ENCODE data around the gene GRB7. TPM values are rescaled to one million over a fixed set of nuclear protein-coding genes. Genes with fewer than 3 reads are reported as not detected.

The GRB7 gene
- total RNA-seq, 1 experiment from 2014 or later: not detected

DNA sequence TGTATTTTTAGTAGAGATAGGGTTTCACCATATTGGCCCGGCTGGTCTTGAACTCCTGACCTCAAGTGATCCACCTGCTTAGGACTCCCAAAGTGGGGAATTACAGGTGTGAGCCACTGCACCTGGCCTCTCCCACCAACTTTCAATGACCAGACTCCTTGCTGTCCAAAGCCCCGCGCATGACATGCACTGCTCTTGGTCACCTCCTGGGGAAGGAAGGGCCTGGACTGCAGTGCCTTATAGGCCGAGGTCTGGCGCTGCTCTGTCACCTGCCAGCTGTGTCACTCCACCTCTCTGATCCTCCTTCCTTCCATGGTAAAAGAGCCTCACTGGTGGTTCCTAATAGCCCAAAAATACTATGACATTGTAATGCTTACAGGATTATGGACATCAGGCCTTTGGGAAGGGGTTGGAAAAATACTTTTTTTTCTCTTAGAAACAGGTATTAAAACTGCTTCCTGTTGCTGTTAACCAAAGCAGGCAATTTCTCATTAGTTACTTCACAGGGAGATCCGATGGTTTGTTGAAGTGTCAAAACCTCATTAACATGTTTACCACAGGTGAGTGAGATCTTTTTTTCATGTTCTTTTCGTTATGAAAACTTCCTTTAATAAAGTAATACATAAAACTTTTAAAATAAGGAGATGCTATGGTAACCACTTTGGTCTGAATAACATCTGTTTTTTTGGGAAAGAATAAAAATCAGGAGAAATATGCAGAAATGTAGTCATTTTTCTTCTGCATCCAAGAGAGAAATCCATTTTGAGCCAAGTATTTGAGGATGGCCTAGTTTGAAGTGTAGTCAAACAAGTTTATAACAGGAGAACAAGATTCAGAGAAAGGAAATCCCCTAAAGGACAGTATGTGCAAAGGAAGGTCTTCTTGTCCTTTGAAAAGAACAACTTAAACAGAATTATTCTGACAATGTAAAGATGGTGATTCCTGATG is 35.5 kb downstream of the GRB7 start:
- no peak for DNase-seq (ENCODE audit: low read depth)

DNA sequence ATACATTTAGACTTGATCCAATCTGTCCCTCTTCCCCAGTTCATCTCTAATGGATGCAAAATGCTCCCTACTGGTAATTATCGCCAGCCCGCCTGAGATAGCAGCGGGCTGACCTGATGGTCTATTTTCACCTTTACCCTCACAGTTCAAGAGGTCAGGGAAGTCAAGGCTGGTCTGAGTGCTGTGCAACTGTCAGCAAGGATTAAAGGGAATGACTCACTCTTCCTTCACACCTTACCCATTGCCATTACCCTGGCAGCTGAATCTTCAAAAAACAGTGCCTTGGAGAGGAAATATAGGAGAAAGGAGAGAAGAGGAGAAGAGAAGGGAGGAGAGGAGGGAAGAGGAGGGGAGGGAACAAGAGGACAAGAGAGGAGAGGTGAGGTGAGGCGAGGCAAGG is 36.3 kb downstream of the GRB7 start:
- no peak for DNase-seq (ENCODE audit: low read depth)

DNA sequence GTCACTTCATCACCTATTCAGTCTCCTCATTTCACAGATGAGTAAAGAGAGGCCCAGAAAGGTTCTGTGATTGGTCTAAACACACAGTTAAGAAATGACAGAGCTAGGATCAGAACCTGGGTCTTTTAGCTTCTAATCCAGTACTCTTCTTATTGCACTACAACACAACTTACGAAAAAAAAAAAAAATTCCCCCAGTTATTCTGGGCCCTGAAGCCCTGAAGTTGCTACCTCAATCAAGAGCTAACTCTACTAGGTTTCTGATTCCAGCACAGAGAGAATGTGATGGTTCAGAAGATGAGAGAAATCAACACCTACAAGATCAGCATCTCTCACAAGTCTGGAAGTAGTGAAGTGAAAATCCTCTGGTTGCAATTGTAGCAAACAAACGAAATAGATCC is 37.3 kb downstream of the GRB7 start:
- DNase-seq (ENCODE audit: low read depth): no peak

DNA sequence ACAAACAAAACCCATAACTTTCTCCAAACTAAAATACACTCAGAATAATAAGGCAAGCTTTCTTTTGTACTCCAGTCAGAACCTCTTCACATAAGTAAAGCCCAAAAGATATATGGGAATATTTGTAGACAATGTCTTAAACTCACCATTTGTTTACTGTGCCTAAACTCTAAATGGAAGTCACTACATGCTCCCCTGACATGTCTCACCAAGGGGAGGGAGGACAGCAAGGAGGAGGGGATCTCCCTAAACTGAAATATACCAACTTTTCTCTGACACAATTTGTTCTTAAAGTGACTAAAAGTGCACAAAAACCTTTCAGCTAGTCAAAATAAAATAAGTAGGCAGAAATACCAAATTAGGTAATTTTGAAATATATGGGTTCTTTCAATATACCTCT is 38.5 kb downstream of the GRB7 start:
- DNase-seq (ENCODE audit: low read depth): no peak

DNA sequence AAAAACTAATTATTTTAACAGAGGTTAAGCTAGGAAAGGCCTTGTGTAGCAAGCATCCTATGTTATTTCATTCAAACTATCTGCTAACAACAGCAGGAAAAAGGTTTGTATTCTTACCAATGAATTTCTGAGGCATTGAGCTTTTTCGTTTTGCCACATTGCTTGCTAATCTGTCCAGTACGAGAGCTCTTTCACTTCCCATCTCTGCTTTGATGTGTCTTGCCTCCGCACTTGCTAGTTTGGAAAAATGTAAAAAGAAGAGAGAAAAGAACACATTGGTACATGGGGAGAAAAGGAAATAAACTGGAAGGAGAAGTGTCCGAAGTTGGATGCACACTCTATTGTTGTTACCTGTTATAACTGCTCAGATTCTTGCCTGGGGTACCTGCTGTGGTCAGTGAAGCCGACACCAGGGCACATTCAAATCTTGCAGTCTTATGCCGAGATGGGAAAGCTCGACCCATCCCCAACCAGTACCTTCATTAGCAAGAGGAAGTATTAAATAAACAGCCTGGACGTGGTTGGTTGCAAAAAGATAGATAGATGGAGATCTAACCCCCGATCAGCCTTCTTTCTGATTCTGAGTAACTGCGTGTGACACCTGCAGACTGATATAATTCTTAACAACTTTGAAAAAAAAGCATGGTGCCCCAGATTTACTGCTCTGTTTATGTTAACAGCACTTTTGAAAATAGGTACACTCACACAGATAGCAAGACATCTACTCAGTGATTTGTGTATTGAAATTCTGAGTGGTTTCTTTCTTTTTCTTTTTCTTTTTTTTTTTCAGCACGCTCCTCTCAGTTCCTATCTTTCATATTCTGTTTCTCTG is 40.0 kb downstream of the GRB7 start:
- no peak for DNase-seq (ENCODE audit: low read depth)

DNA sequence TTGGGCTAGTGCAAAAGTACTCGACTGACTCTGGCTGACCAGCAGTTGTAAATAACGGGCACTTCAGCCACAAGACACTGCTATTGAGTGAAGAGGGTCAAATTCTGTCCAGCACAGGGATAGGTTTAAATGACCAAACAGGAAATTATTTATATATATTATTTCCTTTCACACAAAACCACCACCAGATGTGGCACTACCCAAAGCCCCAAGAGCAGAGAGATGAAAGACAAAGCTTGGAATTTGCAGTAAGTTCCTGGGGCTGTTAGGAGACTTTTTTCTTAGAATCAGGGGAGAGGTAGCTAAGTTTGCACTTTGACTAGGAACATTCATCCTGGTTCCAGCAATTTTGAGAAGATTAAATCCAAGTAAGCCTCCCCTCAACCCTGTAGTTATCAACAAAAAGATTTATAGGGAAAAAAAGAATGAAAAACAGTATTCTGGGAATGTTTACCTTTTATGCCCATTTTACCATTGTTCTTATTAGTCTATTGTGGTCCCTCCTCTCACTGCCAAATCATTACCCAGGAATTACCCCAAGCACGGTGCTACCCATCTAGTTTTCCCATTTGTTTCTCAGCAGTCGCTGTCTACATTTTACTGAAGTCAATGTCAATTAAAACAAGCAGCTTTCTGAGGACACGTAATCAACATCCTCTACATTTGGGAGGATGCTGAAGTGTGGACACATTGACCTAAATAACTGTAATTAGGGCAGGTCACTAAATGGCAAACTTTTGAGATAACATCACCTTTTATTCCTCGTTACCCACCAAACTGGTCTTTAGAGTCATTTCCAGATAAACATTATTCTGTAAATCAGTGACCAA is 43.5 kb downstream of the GRB7 start:
- DNase-seq (ENCODE audit: low read depth): no peak

DNA sequence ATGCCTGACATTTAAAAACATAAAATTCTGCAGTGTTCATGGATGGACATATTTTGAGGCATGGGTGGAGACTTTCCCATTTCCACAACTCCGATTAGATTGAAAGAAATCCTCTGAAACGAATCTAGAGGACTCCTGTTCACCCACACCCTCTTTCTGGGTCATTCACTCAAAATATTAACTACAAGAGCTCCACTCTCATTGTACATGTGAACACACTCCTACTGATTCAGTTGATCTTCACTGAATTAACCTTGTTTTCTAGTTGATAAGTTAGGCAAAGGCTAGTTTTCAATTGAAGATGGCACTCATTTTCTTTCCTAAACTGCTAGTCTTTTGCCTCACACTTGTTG is 44.1 kb downstream of the GRB7 start:
- no peak for DNase-seq (ENCODE audit: low read depth)

DNA sequence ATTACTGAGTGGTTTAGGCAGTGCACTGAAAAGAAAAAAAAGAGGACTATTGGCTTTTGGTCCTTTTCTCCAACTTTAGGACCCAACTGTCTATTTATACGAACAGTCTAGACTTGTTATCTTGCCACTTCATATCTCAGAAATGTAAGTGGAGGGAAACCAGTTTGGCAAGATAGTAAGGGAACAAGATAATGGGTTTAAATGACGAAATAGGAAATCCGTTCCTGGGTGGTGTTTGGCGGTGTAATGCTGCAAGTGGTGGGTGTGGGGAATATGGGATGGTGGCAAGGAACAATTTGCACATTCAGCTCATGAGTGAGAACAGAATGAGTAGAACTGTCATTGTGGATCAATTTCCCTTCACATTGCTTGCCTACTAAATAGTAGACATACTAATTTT is 44.7 kb downstream of the GRB7 start:
- DNase-seq (ENCODE audit: low read depth): no peak

DNA sequence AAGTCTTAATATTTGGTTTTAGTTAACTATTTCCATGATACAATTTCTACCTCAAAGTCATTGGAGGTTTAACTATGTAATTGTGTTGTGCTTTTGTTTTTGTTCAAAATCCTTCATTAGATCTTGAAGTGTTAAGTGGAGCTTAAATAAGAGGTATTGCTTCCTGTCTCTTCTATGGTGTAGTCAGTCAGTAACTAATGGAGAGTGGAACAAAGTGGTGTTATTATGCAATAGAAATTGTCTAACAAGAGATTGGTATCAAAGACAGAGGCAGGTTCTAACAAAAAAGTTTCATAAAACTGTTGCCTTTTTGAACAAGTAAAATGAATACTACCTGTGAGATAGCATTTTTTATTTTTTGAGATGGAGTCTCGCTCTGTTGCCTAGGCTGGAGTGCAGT is 45.2 kb downstream of the GRB7 start:
- DNase-seq (ENCODE audit: low read depth): no peak

DNA sequence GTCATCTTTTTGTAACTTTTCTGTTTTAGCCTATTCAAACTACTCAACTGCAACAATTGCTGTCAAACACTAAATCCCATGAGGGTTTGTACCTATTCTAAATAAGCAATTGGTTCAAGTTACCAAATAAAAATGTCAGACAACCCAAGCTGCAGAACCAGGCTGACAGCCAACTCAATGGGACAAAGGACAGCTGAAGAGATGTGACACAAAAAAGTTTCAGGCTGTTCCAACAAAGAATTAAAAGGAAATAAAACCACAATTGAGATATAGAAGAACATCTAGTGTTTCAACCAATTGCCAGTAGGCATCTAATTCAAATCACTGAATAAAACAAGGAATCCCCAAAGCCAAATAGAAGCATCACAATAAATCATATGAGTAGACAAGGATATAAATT is 49.3 kb downstream of the GRB7 start:
- DNase-seq (ENCODE audit: low read depth): no peak

DNA sequence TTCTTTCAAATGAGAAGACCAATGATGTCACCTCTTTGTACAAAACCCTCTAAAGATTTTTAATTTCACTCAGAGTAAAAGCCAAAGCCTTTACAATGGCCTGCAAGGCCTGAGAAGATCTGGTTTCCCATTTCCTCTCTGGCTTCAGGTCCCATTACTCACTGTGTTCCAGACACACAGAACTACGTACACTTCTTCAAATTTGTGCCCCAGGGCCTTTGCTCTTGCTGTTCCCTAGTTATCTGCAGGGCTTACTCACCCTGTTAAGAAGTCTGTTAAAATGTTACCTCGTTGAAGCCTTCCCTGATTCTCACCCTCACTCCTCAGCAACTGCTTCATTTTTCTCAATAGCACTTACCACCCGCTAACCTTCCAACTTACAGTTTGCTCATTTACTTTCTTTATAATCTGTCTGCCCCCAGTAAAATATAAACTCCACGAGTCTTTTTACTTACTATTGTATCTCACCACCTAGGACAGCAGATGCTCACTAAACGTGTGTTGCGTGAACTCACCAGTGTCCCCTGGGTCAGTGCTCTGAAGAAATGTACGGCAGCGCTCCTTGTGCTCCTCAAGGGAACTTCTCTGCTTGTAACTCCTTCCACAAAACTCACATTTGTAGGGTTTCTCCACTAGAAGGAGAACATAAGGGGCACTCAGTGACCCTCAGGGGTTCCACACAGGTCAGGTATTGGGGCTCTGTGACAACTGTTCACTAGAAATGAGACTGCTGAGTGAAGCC is 50.2 kb downstream of the GRB7 start:
- DNase-seq (ENCODE audit: low read depth): peak; percentile 7

DNA sequence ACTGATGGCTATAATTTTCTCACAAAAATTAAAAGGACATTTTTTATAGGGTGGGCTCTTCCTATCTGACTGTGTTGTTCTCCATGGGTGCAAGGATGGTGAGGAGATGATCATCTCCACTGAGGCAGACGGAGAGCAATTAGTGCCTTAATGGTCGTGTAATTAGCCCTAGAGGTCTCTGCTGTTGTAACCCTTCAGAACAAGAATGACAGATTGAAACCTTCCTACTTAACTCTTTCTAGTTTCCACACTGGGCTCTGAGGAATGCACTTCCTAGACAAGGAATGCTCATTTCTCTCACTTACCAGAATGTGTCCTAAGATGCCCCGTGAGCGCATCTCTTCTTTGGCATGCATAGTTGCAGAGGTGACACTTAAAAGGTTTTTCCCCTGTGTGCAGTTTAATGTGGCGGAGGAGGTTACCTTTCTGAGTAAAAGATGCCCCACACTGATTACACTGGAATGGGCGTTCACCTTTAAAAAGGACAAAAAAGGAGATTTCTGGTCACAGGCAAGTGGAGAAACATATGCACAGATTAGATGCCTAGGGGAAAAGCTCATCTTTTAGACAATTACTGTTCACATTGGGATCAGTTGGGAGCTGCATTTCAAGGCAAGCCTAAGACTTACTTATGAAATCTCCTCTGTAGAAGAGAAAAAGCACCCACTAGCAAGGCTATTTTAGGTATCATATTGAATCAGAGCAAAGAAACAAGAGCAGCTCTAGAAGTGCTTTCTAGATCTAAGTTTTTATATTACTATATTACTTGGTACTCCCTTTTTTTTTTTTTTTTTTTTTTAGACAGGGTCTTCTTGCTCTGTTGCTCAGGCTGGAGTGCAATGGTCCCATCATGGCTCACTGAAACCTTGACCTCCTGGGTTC is 53.6 kb downstream of the GRB7 start:
- DNase-seq (ENCODE audit: low read depth): no peak

DNA sequence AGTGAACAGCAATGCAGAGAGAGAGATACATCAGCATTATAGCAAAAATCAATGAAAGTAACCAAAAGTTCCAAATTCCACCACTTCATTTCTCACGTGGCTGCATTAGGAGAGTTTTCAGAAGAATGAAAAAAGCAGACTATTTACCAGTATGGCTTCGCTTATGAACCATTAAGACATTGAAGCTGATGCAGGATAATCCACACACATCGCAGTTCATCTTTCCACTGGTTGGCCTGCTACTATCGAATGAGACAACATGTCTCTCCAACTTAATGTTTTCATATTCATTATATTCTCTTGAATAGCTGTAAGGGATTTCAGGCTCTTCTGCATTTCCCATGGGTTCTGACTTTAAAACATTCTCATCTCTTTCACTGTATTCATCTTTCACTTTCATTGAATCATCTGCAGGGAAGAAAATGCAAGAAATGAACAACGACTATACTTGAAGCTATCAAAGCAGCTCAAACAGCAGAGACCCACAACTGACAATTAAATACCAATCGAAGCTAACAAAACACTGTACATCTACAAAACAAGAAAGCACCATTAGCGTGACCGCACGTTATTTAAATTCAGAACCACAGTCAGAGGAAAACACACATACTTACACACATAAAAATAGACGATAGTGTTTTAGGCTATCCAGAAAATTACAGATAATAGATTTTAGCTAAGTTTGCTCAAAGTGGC is 54.9 kb downstream of the GRB7 start:
- DNase-seq (ENCODE audit: low read depth): no peak

DNA sequence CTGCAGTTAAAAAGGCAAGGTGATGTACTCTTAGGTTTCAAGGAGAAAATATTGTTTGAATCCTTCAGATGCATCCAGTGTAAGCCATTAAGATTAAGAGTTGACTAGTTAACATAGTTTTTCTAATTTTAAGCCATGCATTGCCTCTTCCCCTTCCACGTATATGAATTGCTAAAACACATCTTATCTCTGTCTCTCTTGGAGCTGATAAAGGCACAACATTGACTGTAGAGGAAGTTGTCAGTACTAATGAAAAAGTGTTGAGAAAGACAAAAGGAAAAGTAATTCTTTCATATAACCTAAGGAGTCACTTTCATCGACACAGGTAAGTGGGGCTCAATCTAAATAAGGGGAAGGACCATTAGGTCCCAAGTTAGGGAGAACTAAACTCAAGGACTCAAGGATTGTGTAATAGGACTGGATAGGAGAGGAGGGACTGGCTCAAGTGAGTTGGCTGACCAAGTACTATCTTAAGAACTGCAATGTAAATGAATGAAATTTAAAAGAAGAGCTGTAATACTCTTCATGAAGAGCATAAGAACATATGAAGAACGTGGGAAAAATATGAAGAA is 55.6 kb downstream of the GRB7 start:
- no peak for DNase-seq (ENCODE audit: low read depth)

DNA sequence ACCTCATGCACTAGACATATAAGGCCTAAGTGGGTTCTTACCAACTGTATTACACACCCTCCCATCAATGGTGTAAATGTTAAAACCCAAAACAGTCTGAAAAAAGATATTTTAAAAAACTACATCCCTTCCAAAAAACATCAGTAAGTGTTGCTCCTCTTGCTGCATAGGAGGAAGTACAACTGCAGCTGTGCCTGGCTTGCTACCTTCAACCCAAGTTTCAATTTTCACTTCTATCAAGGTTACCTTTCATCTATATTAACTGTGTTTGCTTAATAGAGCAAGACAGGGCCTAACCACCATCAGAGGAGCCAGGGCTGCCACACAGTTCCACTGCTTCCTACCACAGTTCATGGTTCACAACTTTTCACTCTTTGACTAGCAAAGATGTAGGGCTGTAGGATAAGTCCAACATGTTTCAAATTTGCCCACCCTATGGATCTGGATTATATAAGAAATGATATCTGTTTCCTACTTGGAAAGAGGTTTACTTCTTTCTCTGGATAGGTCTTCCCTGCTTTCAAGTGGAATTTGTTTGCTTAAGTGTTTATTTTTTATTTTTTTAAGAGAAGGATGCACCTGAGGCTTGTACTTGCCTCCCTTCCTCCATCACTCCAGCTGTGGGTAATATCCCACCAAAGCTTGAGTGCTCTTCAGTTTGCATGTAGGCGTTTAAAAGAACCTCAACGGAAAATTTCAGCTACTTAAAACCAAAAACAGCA is 56.7 kb downstream of the GRB7 start:
- no peak for DNase-seq (ENCODE audit: low read depth)

Measured in M059J (cell line).